Activated CD8-positive, alpha-beta memory T cell treated with anti-CD3 and anti-CD28 coated beads, Interleukin-2, amount 50 U/mL, for 4 hours (primary cell): ENCODE measurements around the gene UBE2D1.
A peak's percentile ranks its signal among the peaks of the same experiment; 100 is the strongest.

Experiments used
- DNase-seq: peaks from one replicate; pipeline ENCODE4 v3.0.0-alpha.2; 2020

The UBE2D1 gene

GRCh38 chr10:58334817-58335305 is at the start of gene UBE2D1:
Gene UBE2D1 (plus strand): TSS chr10:58335006. CDS start chr10:58335202, 196 bp downstream.
- peak; percentile 86 for DNase-seq

GRCh38 chr10:58291538-58292174 is 43.1 kb upstream of the UBE2D1 start:
- peak; percentile 30 for DNase-seq

GRCh38 chr10:58293989-58294388 is 40.8 kb upstream of the UBE2D1 start:
- DNase-seq = no peak

- peak; percentile 64 for DNase-seq
Observed at GRCh38 chr10:58299580-58299979, 35.2 kb upstream of the UBE2D1 start.

DNA sequence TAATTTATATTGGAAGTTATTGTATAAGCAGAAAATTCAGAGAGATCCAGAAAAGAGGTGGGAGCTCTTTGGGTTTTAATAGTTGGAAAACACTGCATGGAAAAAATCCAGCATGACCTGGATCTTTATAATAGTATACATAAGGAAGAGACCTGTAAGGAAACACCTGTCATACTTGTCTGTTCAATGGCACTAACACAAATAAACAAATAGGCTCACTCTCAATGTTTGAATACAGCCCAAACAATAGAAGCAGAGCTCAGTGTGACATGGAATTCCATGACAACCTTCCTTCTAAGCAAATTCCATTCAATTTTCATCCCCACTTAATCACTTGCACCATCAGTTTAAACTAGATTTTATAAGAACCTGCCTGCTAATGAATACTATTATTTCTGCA is 34.1 kb upstream of the UBE2D1 start:
- no peak for DNase-seq

GRCh38 chr10:58302254-58302653 is 32.6 kb upstream of the UBE2D1 start:
- DNase-seq = no peak

GRCh38 chr10:58304099-58304633 is 30.6 kb upstream of the UBE2D1 start:
- DNase-seq = no peak

GRCh38 chr10:58305821-58306220 is 29.0 kb upstream of the UBE2D1 start:
- DNase-seq = no peak

DNA sequence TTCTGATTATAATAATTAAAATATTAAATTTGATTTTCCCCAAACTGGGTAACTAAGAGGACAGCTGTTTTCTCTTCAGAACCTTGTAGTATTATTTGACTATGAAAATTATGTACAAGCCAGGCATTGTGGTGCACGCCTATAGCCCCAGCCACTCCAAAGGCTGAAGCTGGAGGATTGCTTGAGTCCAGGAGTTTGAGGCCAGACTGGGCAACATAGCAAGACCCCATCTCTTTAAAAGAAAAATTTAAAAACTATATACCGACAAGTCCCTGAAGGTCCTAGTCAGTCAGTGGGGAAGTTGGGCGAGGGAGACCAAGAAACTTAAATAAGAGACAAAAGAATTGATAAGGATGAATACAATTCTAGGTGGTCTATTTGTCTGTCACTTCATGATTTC is 27.1 kb upstream of the UBE2D1 start:
- no peak for DNase-seq

DNA sequence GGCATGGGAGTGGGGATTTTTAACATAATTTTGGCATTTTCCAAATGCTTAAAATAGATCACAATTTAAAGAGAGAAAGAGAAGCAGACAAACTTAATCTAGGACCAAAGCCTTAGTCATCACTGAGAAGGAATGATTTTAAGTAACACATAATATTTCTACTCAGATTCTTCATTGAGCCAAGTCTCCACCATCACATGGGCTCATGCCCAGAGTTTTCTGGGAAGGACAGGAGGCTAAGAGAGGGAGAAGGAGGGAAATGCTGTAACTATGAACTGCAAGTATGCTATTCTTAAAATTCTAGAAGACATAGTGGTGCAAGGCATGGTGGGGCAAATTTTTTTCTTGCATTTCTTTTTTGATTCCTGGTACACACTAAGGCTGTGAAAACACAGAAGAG is 23.8 kb upstream of the UBE2D1 start:
- no peak for DNase-seq

GRCh38 chr10:58316874-58317273 is 17.9 kb upstream of the UBE2D1 start:
- DNase-seq = no peak

DNA sequence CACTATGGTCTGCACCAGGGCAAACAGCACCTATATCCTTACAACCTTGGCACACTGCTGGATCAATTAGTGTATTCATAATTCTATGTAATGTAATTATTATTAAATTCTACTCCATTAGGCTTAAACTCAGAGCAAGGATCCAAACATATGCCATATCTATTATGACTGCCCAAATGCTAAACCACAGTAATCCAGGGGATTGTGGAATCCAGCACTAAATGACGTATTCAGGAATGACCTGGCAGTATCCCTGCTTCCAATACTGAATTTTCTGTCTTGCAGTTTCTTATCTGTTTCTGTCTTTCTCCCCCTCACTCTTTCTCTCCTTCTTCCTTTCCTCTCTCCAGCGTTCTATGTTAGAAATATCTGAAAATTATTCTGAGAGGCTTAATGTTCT is 16.5 kb upstream of the UBE2D1 start:
- DNase-seq = no peak

DNA sequence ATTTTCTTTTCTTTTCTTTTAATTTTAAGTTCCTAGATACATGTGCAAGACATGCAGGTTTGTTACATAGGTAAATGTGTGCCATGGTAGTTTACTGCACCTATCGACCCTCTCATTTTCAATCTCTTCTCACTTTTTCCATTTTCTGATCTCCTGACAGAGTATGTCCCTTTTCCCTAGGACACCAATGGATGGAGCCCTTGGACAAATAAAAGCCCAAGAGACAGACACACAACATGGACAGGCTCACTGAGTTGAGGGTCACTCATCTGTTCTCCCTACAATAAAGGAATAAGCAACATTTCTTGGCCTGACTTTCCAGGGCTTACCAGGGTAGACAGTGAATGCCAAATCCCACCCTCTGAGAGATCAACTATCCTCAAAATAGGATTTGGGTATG is 15.2 kb upstream of the UBE2D1 start:
- DNase-seq = no peak

DNA sequence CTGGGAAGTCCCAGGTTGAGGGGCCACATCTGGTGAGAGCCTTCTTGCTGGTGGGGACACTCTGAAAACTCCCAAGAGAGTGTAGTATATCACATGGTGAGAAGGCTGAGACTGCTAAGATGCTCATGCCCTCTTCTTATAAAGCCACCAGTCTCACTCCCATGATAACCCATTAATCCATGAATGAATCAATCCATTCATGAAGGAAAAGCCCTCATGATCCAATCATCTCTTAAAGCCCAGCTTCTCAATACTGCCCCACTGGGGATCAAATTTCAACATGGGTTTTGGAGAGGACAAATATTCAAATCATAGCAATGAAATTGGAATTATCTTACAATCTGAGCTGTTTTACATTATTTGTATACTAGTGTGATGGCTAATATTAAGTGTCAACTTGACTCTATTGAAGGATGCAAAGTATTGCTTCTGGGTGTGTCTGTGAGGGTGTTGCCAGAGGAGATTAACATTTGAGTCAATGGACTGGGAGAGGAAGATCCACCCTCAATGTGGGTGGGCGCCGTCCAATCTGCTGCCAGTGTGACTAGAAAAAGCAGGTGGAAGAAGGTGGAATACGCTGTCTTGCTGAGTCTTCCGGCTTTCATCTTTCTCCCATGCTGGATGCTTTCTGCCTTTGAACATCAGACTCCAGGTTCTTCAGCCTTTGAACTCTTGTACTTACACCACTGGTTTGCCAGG is 14.3 kb upstream of the UBE2D1 start:
- no peak for DNase-seq

DNA sequence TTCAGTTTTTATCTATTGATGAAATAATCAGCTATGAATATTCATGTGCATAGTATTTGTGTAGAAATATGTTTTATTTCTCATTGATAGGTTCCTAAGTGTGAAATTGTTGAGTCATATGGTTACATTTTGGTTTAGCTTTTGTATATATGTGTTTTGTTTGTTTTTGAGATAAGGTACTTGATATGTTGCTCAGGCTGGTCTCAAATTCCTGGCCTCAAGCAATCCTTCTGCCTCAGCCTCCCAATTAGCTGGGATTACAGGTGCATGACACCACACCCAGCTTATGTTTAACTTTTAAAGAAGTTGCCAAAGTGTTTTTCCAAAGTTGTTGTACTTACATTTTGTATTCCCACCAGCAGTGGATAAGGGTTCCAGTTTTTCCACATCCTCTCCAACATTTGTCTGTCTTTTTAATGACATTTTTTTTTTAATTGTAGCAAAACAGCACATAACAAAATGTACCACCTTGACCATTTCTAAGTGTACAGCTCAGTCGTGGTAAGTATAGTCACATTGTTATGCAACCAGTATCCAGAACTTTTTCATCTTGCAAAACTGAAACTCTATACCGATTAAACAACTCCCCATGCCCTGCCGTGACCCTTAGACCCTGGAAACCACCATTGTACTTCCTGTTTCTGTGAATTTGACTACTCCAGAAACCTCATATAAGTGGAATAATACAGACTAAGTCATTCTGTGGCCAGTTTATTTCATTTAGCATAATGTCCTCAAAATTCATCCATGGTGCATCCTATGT is 12.6 kb upstream of the UBE2D1 start:
- DNase-seq = no peak

GRCh38 chr10:58322835-58323209 is 12.0 kb upstream of the UBE2D1 start:
- no peak for DNase-seq

- no peak for DNase-seq
Observed at GRCh38 chr10:58326967-58327381, 7.8 kb upstream of the UBE2D1 start.

- no peak for DNase-seq
Observed at GRCh38 chr10:58328233-58328632, 6.6 kb upstream of the UBE2D1 start.

DNA sequence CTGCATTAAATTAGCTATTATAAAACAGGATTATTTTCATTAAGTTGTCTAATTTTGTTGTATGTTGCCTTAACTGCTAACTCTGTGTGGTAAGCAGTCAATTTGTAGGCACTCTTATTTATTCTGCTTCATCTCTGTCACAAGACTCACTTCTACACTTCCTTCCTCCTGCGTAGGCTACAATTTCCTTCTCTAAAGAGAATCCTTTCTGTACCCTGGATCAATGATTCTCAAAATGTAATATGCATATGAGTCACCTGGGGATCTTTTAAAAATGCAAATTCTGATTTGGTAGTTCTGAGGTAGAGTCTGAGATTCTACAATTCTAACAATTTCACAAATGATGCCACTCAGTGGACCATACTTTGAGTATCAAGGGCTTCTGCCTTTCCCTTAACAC is 4.4 kb upstream of the UBE2D1 start:
- DNase-seq = no peak

- DNase-seq = no peak
Observed at GRCh38 chr10:58331646-58332045, 3.2 kb upstream of the UBE2D1 start.

- peak; percentile 15 for DNase-seq
Observed at GRCh38 chr10:58335306-58336005, 650 bp downstream of the UBE2D1 start.

- no peak for DNase-seq
Observed at GRCh38 chr10:58336242-58336641, 1.4 kb downstream of the UBE2D1 start.

- no peak for DNase-seq
Observed at GRCh38 chr10:58341422-58341821, 6.6 kb downstream of the UBE2D1 start.
